ENCODE measurements around the gene PSAT1.

Gene PSAT1

GRCh38 chr9:78252616-78253015, 44.3 kb upstream of the PSAT1 start:
- no peaks in the 10 kb centered on the region for H3K79me2 ChIP-seq (ENCODE audit: insufficient read depth, low read length)
- TF ChIP-seq EZH2phosphoT487 (IDR thresholded peaks at IDR 0.05; ENCODE audit: borderline replicate concordance), result no peak
- no peak for TF ChIP-seq CTCF (conservative IDR thresholded peaks at IDR 0.05; ENCODE audit: low read length)
- H3K36me3 ChIP-seq (ENCODE audit: insufficient read depth, low read length), result peaks cover 66% of the 10 kb centered on the region
- H3K4me1 ChIP-seq (ENCODE audit: insufficient read depth, low read length, poor library complexity, severe bottlenecking), result peaks cover 7% of the 10 kb centered on the region
- H3K4me2 ChIP-seq (ENCODE audit: low read depth, low read length, poor library complexity, severe bottlenecking), result no peak overlapping the region
- H3F3A ChIP-seq (ENCODE audit: low read depth), result no peaks in the 10 kb centered on the region
- H3K4me3 ChIP-seq (ENCODE audit: low read length, poor library complexity, severe bottlenecking), result no peak overlapping the region
- no peak overlapping the region for H3K9ac ChIP-seq (ENCODE audit: low read depth, low read length, poor library complexity, severe bottlenecking)
- no peak overlapping the region for H2AFZ ChIP-seq (ENCODE audit: low read length)
- no peaks in the 10 kb centered on the region for H3K9me2 ChIP-seq (replicated peaks; ENCODE audit: low read depth, low read length)
- no peaks in the 10 kb centered on the region for H3K27me3 ChIP-seq (ENCODE audit: insufficient read depth, low read length, poor library complexity, severe bottlenecking)
- no peaks in the 10 kb centered on the region for H3K9me3 ChIP-seq (ENCODE audit: insufficient read depth, low read depth, low read length)
- H4K20me1 ChIP-seq (ENCODE audit: insufficient read depth, low read length, poor library complexity, severe bottlenecking), result no peaks in the 10 kb centered on the region

GRCh38 chr9:78253285-78253684, 43.6 kb upstream of the PSAT1 start:
- H3K36me3 ChIP-seq (ENCODE audit: insufficient read depth, low read length), result peaks cover 65% of the 10 kb centered on the region
- H3K4me2 ChIP-seq (ENCODE audit: low read depth, low read length, poor library complexity, severe bottlenecking), result no peak overlapping the region
- H3K27me3 ChIP-seq (ENCODE audit: insufficient read depth, low read length, poor library complexity, severe bottlenecking), result no peaks in the 10 kb centered on the region
- H3K4me3 ChIP-seq (ENCODE audit: low read length, poor library complexity, severe bottlenecking), result no peak overlapping the region
- no peaks in the 10 kb centered on the region for H3K9me3 ChIP-seq (ENCODE audit: insufficient read depth, low read depth, low read length)
- no peaks in the 10 kb centered on the region for H3K79me2 ChIP-seq (ENCODE audit: insufficient read depth, low read length)
- no peaks in the 10 kb centered on the region for H3F3A ChIP-seq (ENCODE audit: low read depth)
- no peak overlapping the region for H3K9ac ChIP-seq (ENCODE audit: low read depth, low read length, poor library complexity, severe bottlenecking)
- no peak overlapping the region for H2AFZ ChIP-seq (ENCODE audit: low read length)
- no peaks in the 10 kb centered on the region for H4K20me1 ChIP-seq (ENCODE audit: insufficient read depth, low read length, poor library complexity, severe bottlenecking)
- H3K9me2 ChIP-seq (replicated peaks; ENCODE audit: low read depth, low read length), result no peaks in the 10 kb centered on the region
- TF ChIP-seq CTCF (conservative IDR thresholded peaks at IDR 0.05; ENCODE audit: low read length) (no peak), EZH2phosphoT487 (IDR thresholded peaks at IDR 0.05; ENCODE audit: borderline replicate concordance) (no peak)
- peaks cover 7% of the 10 kb centered on the region for H3K4me1 ChIP-seq (ENCODE audit: insufficient read depth, low read length, poor library complexity, severe bottlenecking)

GRCh38 chr9:78261403-78262001, 35.4 kb upstream of the PSAT1 start:
- Histone ChIP-seq H3F3A (ENCODE audit: low read depth) (no peaks in the 10 kb centered on the region), H3K79me2 (ENCODE audit: insufficient read depth, low read length) (no peaks in the 10 kb centered on the region), H3K9me2 (replicated peaks; ENCODE audit: low read depth, low read length) (no peaks in the 10 kb centered on the region), H3K36me3 (ENCODE audit: insufficient read depth, low read length) (peaks cover 45% of the 10 kb centered on the region), H4K20me1 (ENCODE audit: insufficient read depth, low read length, poor library complexity, severe bottlenecking) (no peaks in the 10 kb centered on the region), H2AFZ (ENCODE audit: low read length) (no peak overlapping the region), H3K4me1 (ENCODE audit: insufficient read depth, low read length, poor library complexity, severe bottlenecking) (no peaks in the 10 kb centered on the region), H3K4me3 (ENCODE audit: low read length, poor library complexity, severe bottlenecking) (no peak overlapping the region), H3K9ac (ENCODE audit: low read depth, low read length, poor library complexity, severe bottlenecking) (no peak overlapping the region), H3K27me3 (ENCODE audit: insufficient read depth, low read length, poor library complexity, severe bottlenecking) (no peaks in the 10 kb centered on the region), H3K9me3 (ENCODE audit: insufficient read depth, low read depth, low read length) (no peaks in the 10 kb centered on the region), H3K4me2 (ENCODE audit: low read depth, low read length, poor library complexity, severe bottlenecking) (no peak overlapping the region)
- TF ChIP-seq EZH2phosphoT487 (IDR thresholded peaks at IDR 0.05; ENCODE audit: borderline replicate concordance) (no peak), CTCF (conservative IDR thresholded peaks at IDR 0.05; ENCODE audit: low read length) (peak; percentile 80)
